Stomach (tissue), 9 donors: ENCODE results near the gene KCTD5. TPM values are rescaled to one million over a fixed set of nuclear protein-coding genes. Genes with fewer than 3 reads are reported as not detected.

ENCODE experiments used
- DNase-seq, 2 donors: peaks; one replicate each; pipeline versions ENCODE4 v3.0.0 to v3.0.0-alpha.2; 2013 to 2019
- H3K27ac ChIP-seq, 5 donors: fragments of 200-600 bp in 4 of 5; sonication (generic) in 4 of 5; one replicate each; pipeline ENCODE4 v1.5.1; 2013 to 2019; ENCODE audit warnings: mild to moderate bottlenecking in 1 of 5, moderate library complexity in 1 of 5
- H3K27me3 ChIP-seq, 3 donors: fragments of 200-600 bp; sonication (generic); one replicate each; pipeline ENCODE4 v1.5.1; 2017 to 2019; ENCODE audit warnings: mixed run types in 1 of 3
- H3K36me3 ChIP-seq, 4 donors: fragments of 200-600 bp; sonication (generic); 1 replicate in 3 of 4; 2 replicates in 1 of 4; pipeline ENCODE4 v1.5.1; 2016 to 2019
- H3K4me1 ChIP-seq, 4 donors: fragments of 200-600 bp; sonication (generic); one replicate each; pipeline ENCODE4 v1.5.1; 2016 to 2019
- H3K4me3 ChIP-seq, 4 donors: fragments of 200-600 bp; sonication (generic) in 3 of 4; one replicate each; pipeline ENCODE4 v1.5.1; 2016 to 2019; ENCODE audit warnings: mild to moderate bottlenecking in 1 of 4
- H3K9me3 ChIP-seq, 4 donors: fragments of 200-600 bp; sonication (generic); one replicate each; pipeline ENCODE4 v1.5.1; 2016 to 2019
- CTCF ChIP-seq, 7 experiments: fragments of 450-650 bp in 4 of 7; fragments of 200-600 bp in 3 of 7; sonication (generic) in 3 of 7; IDR thresholded peaks; one replicate each; pipeline ENCODE4 v1.5.1; 2016 to 2019; ENCODE audit warnings: antibody characterized with exemption in 7 of 7, control low read depth in 2 of 7, mild to moderate bottlenecking in 1 of 7
- EP300 ChIP-seq: sonication (generic); formaldehyde crosslinking; IDR thresholded peaks from one replicate; pipeline ENCODE4 v1.6.1; 2017; ENCODE audit warnings: antibody characterized with exemption
- POLR2A ChIP-seq, 4 donors: fragments of 450-650 bp; IDR thresholded peaks; one replicate each; pipeline ENCODE4 v1.6.1; 2016; ENCODE audit warnings: antibody characterized with exemption in 4 of 4, control low read depth in 2 of 4, mild to moderate bottlenecking in 1 of 4, moderate library complexity in 1 of 4
- POLR2AphosphoS5 ChIP-seq, 3 donors: sonication (generic); formaldehyde crosslinking; IDR thresholded peaks; one replicate each; pipeline ENCODE4 v1.6.1; 2016; ENCODE audit warnings: antibody characterized with exemption in 3 of 3
- WGBS, 5 donors: extraction: QIAGEN DNeasy Blood & Tissue Kit in 3 of 5; methylation state at CpG; one replicate each; pipeline versions ENCODE4 v1.1.5 to v1.1.7; 2013 to 2018; 5-methylcytosine and 5-hydroxymethylcytosine counted together
- intact Hi-C: fragments of 100-400 bp; cut with DNase I; formaldehyde crosslinking; loops from one replicate; pipeline ENCODE4 v1.15.1; 2023; ENCODE audit warnings: low total_unique reads
- polyA plus RNA-seq, 3 donors: library from polyadenylated mRNA; stranded (reverse); fragments of 200-250 nt; gene quantifications; one replicate each; pipeline ENCODE4 v1.2.3, GENCODE V29; 2013
- total RNA-seq, 5 donors: library from RNA; depleted of rRNA; stranded (reverse); fragments of >200 nt; gene quantifications; one replicate each; pipeline versions ENCODE4 v1.1.0 to v1.2.3, GENCODE V29; 2014 to 2016
- donor health status: healthy with polysubstance abuse.
- donor health status: Bipolar disorder and iron deficiency.
- donor health status: healthy.

The KCTD5 gene
- total and polyA plus RNA-seq, 8 donors, result 0.89 to 45.6 (median 24.7) TPM

DNA sequence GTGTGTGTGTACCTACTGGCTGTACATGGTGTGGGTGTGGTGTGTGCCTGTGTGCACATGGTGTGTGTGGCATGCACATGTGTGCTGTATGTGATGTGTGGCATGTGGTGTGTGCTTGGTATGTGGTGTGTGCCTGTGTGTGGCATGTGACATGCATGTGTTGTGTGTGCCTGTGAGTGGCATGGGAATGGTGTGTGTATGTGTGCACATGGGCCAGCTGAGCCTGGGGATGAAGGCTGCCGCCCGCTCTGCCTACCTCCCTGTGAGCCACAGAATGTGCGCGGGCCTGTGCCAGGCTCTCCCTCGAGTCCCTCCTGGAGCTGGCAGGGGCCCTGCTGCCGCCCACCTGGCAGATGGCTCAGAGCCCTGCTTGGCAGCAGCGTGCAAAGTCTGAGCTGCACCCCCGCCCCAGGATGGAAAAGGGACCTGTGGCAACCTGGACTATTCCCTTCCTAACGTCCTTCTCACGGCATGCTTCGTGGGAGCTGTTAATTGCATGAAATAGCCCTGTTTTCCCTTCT, 28.4 kb downstream of the KCTD5 start:
- peaks cover 6 to 8% (median 7%) of the 10 kb centered on the region in 4 donors for H3K4me1 ChIP-seq
- WGBS, 5 donors, result 28 to 67% (median 58%) methylated on average over 9 to 11 of the region's 11 CpGs
- no peak overlapping the region for H3K27ac ChIP-seq
- no peak overlapping the region for H3K4me3 ChIP-seq
- intact Hi-C loops, result no loop called here
- peaks cover 24 to 47% (median 46%) of the 10 kb centered on the region in 4 donors for H3K36me3 ChIP-seq
- peaks cover 0 to 7% (median 6%) of the 10 kb centered on the region in 3 donors for H3K27me3 ChIP-seq
- DNase-seq, result no peak
- TF ChIP-seq CTCF (IDR thresholded peaks at IDR 0.05), result no peak
- TF ChIP-seq POLR2A (IDR thresholded peaks at IDR 0.05), result no peak
- TF ChIP-seq POLR2AphosphoS5 (IDR thresholded peaks at IDR 0.05), result no peak
- no peak for TF ChIP-seq EP300
- no peaks in the 10 kb centered on the region for H3K9me3 ChIP-seq

- WGBS, 5 donors, result 45 to 60% (median 53%) methylated on average over 14 to 22 of the region's 22 CpGs
- peaks cover 0 to 14% (median 9%) of the 10 kb centered on the region in 3 donors for H3K27me3 ChIP-seq
- TF ChIP-seq POLR2AphosphoS5 (IDR thresholded peaks at IDR 0.05) (no peak), EP300 (no peak), CTCF (IDR thresholded peaks at IDR 0.05) (no peak), POLR2A (IDR thresholded peaks at IDR 0.05) (no peak)
- DNase-seq, result no peak
- peaks cover 18 to 40% (median 38%) of the 10 kb centered on the region in 4 donors for H3K36me3 ChIP-seq
- no peaks in the 10 kb centered on the region for H3K9me3 ChIP-seq
- no peak overlapping the region for H3K4me3 ChIP-seq
- intact Hi-C loops, result no loop called here
- peaks cover 7 to 11% (median 9%) of the 10 kb centered on the region in 4 donors for H3K4me1 ChIP-seq
- no peak overlapping the region for H3K27ac ChIP-seq
Measured at GRCh38 chr16:2711370-2712062, 29.2 kb downstream of the KCTD5 start.

- intact Hi-C loops, result no loop called here
- TF ChIP-seq POLR2A (IDR thresholded peaks at IDR 0.05) (no peak), POLR2AphosphoS5 (IDR thresholded peaks at IDR 0.05) (no peak), CTCF (IDR thresholded peaks at IDR 0.05) (no peak), EP300 (no peak)
- no peaks in the 10 kb centered on the region for H3K9me3 ChIP-seq
- H3K27ac ChIP-seq, result no peak overlapping the region
- H3K4me3 ChIP-seq, result no peak overlapping the region
- H3K27me3 ChIP-seq, result peaks cover 0 to 18% (median 9%) of the 10 kb centered on the region in 3 donors
- H3K36me3 ChIP-seq, result peaks cover 18 to 34% (median 33%) of the 10 kb centered on the region in 4 donors
- no peak for DNase-seq
- 58 to 75% (median 68%) methylated on average over 11 to 14 of the region's 14 CpGs for WGBS, 5 donors
- H3K4me1 ChIP-seq, result peaks cover 7 to 11% (median 9%) of the 10 kb centered on the region in 4 donors
Measured at GRCh38 chr16:2712063-2712441, 29.7 kb downstream of the KCTD5 start.

- intact Hi-C loops, result no loop called here
- H3K4me3 ChIP-seq, result no peak overlapping the region
- H3K9me3 ChIP-seq, result no peaks in the 10 kb centered on the region
- no peak overlapping the region for H3K27ac ChIP-seq
- H3K36me3 ChIP-seq, result peaks cover 14 to 29% (median 28%) of the 10 kb centered on the region in 4 donors
- H3K27me3 ChIP-seq, result peaks cover 0 to 19% (median 9%) of the 10 kb centered on the region in 3 donors
- TF ChIP-seq POLR2A (IDR thresholded peaks at IDR 0.05) (no peak), CTCF (IDR thresholded peaks at IDR 0.05) (no peak), POLR2AphosphoS5 (IDR thresholded peaks at IDR 0.05) (no peak), EP300 (no peak)
- WGBS, 5 donors, result 73 to 84% (median 81%) methylated on average over 20 to 21 of the region's 21 CpGs
- peaks cover 7 to 11% (median 9%) of the 10 kb centered on the region in 4 donors for H3K4me1 ChIP-seq
- DNase-seq, result no peak
Measured at GRCh38 chr16:2712546-2712945, 30.2 kb downstream of the KCTD5 start.
